Effector memory CD4-positive, alpha-beta T cell (primary cell): ENCODE results near the gene CPEB3.

Experiments used
- DNase-seq, 3 donors: peaks; one replicate each; pipeline ENCODE4 v3.0.0-alpha.2; 2020
- H3K27ac ChIP-seq: 2 replicates; pipeline ENCODE4 v1.7.0; 2013; ENCODE audit warnings: mild to moderate bottlenecking, low read length, moderate library complexity; ENCODE audit not compliant: insufficient read depth, poor library complexity, severe bottlenecking
- H3K27me3 ChIP-seq: replicated peaks from 2 replicates; pipeline ENCODE4 v1.7.0; 2013; ENCODE audit warnings: mild to moderate bottlenecking, low read length; ENCODE audit not compliant: insufficient read depth, control insufficient read depth, poor library complexity, severe bottlenecking
- H3K36me3 ChIP-seq: 2 replicates; pipeline ENCODE4 v1.7.0; 2013; ENCODE audit warnings: mild to moderate bottlenecking, low read length, moderate library complexity; ENCODE audit not compliant: control insufficient read depth, insufficient read depth
- H3K4me1 ChIP-seq: 2 replicates; pipeline ENCODE4 v1.7.0; 2013; ENCODE audit warnings: low read length, mild to moderate bottlenecking; ENCODE audit not compliant: control insufficient read depth, insufficient read depth, poor library complexity, severe bottlenecking
- H3K4me3 ChIP-seq: 2 replicates; pipeline ENCODE4 v1.7.0; 2013; ENCODE audit warnings: low read length, low read depth, mild to moderate bottlenecking; ENCODE audit not compliant: insufficient read depth, poor library complexity, severe bottlenecking
- H3K9me3 ChIP-seq: 2 replicates; pipeline ENCODE4 v1.7.0; 2013; ENCODE audit warnings: mild to moderate bottlenecking, low read length, moderate library complexity; ENCODE audit not compliant: control insufficient read depth

The CPEB3 gene

DNA sequence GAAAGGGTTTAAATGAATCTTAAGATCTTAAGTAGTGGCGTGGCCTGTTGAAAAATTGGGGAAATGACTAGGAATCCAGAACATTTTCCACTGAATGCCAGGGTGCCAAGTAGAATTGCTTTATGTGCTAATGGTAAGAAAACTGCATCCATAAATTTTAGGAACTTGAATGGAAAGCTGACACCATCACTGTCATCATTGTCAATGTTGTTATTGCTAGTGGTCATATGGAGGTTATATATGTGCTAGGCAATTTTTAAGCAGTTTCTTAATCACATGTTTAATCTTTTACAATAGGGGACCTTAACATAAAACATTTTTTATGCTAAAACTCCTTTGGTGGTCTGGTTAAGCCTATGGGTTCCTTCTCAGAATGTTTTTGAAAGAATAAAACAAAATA is 13.2 kb upstream of the CPEB3 start:
- H3K27me3 ChIP-seq, result no peaks in the 10 kb centered on the region
- no peaks in the 10 kb centered on the region for H3K4me1 ChIP-seq
- DNase-seq, result no peak
- no peaks in the 10 kb centered on the region for H3K9me3 ChIP-seq
- no peak overlapping the region for H3K27ac ChIP-seq
- no peak overlapping the region for H3K4me3 ChIP-seq
- no peaks in the 10 kb centered on the region for H3K36me3 ChIP-seq

DNA sequence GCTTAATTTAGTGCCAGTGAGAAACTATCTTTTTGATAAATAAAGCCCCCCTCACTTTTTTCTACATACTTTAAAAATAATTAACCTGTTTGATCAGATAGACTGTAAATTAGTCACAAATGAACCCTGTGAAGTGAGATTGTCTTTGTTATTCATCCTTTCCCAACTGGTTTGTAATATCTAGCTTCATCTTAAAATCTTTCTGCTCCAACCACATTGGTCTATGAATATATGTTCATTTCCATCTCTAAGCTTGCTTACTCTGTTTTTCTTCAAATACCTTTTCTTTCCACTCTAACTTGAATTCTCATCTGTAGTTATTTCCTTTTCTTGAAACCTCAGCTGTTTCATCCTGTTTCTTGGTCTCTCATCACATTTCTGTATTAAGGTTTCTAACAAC is 12.2 kb upstream of the CPEB3 start:
- no peak overlapping the region for H3K27ac ChIP-seq
- DNase-seq, result no peak
- H3K27me3 ChIP-seq, result no peaks in the 10 kb centered on the region
- H3K36me3 ChIP-seq, result no peaks in the 10 kb centered on the region
- H3K4me3 ChIP-seq, result no peak overlapping the region
- no peaks in the 10 kb centered on the region for H3K4me1 ChIP-seq
- no peaks in the 10 kb centered on the region for H3K9me3 ChIP-seq

- H3K27me3 ChIP-seq, result no peaks in the 10 kb centered on the region
- no peak for DNase-seq
- H3K9me3 ChIP-seq, result no peaks in the 10 kb centered on the region
- no peaks in the 10 kb centered on the region for H3K36me3 ChIP-seq
- H3K4me3 ChIP-seq, result no peak overlapping the region
- H3K27ac ChIP-seq, result no peak overlapping the region
- no peaks in the 10 kb centered on the region for H3K4me1 ChIP-seq
Observed at GRCh38 chr10:92298487-92298886, 7.6 kb upstream of the CPEB3 start.

GRCh38 chr10:92291921-92292845 is 1.3 kb upstream of the CPEB3 start:
- Histone ChIP-seq H3K27me3 (no peaks in the 10 kb centered on the region), H3K9me3 (no peaks in the 10 kb centered on the region), H3K27ac (peak overlapping the region; percentile 84), H3K4me3 (peak overlapping the region; percentile 100), H3K4me1 (no peaks in the 10 kb centered on the region), H3K36me3 (no peaks in the 10 kb centered on the region)
- DNase-seq, result peak in 1 of 3 donors; percentile 10

DNA sequence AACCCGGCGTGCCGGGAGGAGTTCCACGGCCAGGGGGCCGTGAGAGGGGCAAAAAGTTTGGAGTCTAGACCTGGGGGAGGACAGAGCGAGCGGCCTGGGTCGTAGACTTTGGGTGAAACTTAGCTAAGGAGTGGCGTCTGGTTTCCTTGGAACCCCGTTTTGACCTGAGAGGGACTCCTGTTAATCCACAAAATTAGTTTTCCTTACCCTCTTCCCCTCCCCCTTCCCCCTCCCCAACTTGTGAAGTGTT is 663 bp upstream of the CPEB3 start:
- no peak for DNase-seq
- Histone ChIP-seq H3K27me3 (no peaks in the 10 kb centered on the region), H3K36me3 (no peaks in the 10 kb centered on the region), H3K4me1 (no peaks in the 10 kb centered on the region), H3K27ac (peak overlapping the region; percentile 84), H3K4me3 (peak overlapping the region; percentile 100), H3K9me3 (no peaks in the 10 kb centered on the region)

GRCh38 chr10:92290076-92290836 is 622 bp downstream of the CPEB3 start:
- DNase-seq, result peak; percentile 12 to 31 (median 13)
- no peaks in the 10 kb centered on the region for H3K9me3 ChIP-seq
- H3K4me1 ChIP-seq, result no peaks in the 10 kb centered on the region
- H3K27me3 ChIP-seq, result no peaks in the 10 kb centered on the region
- peak overlapping the region; percentile 100 for H3K4me3 ChIP-seq
- H3K27ac ChIP-seq, result peak overlapping the region; percentile 84
- no peaks in the 10 kb centered on the region for H3K36me3 ChIP-seq

DNA sequence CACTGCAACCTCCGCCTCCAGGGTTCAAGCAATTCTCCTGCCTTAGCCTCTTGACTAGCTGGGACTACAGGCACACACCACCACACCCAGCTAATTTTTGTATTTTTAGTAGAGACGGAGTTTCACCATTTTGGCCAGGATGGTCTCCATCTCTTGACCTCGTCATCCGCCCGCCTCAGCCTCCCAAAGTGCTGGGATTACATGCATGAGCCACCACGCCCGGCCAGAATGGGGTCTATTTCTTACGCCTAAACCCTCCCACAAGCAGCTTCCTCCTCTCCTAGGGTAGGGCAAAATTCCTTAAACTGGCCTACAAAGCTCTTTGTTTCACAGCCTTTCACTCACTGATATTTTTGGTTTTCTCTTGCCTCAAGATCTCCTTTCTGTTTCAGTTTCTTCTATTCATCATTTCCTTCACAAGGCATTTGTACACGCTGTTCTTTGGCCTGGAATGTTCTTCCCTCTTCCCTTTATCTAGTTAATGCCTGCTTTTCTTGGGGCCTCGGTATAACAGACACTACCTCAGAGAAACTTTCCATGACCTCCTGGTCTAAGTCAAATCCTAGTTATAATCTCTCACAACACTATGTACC is 6.7 kb downstream of the CPEB3 start:
- Histone ChIP-seq H3K36me3 (no peaks in the 10 kb centered on the region), H3K9me3 (no peaks in the 10 kb centered on the region), H3K27me3 (no peaks in the 10 kb centered on the region), H3K27ac (no peak overlapping the region), H3K4me1 (no peaks in the 10 kb centered on the region), H3K4me3 (no peak overlapping the region)
- DNase-seq, result no peak

DNA sequence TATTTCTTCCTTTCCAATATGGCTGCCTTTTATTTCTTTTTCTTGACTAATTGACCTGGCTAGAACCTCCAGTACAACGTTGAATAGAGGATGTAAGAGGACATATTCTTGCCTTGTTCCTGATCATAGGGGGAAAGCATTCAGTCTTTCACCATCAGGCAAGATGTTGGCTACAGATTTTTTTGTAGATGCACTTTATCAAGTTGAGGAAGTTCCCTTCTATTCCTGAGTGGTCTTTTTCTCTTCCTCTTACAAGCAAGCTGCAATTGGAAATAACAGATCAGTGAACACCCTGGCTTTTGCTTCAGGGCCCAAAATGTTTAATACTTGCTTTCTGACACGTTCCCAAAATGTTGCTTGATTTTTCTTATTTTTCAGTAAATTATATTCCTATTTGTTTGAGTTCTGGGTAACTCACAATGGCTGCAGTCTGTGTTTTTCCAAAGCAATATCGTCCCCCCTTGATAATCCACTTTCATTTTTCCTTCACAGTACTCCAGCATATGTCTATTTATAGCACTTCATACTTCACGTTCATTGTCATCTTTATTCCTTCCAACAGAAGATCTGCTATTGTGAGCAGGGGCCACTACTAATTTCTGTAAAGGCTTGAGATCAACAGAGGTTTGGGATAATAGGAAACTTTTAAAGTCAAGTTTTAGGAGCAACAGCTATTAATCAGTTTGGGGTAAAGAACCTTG is 11.7 kb downstream of the CPEB3 start:
- no peaks in the 10 kb centered on the region for H3K9me3 ChIP-seq
- H3K4me3 ChIP-seq, result no peak overlapping the region
- no peak for DNase-seq
- H3K4me1 ChIP-seq, result no peaks in the 10 kb centered on the region
- no peak overlapping the region for H3K27ac ChIP-seq
- no peaks in the 10 kb centered on the region for H3K27me3 ChIP-seq
- no peaks in the 10 kb centered on the region for H3K36me3 ChIP-seq

- no peak for DNase-seq
- Histone ChIP-seq H3K4me3 (no peak overlapping the region), H3K27me3 (no peaks in the 10 kb centered on the region), H3K36me3 (no peaks in the 10 kb centered on the region), H3K9me3 (no peaks in the 10 kb centered on the region), H3K27ac (no peak overlapping the region), H3K4me1 (no peaks in the 10 kb centered on the region)
Observed at GRCh38 chr10:92274071-92274470, 16.8 kb downstream of the CPEB3 start.
